ENCODE measurements around the gene TGFBR3.

The TGFBR3 gene

DNA sequence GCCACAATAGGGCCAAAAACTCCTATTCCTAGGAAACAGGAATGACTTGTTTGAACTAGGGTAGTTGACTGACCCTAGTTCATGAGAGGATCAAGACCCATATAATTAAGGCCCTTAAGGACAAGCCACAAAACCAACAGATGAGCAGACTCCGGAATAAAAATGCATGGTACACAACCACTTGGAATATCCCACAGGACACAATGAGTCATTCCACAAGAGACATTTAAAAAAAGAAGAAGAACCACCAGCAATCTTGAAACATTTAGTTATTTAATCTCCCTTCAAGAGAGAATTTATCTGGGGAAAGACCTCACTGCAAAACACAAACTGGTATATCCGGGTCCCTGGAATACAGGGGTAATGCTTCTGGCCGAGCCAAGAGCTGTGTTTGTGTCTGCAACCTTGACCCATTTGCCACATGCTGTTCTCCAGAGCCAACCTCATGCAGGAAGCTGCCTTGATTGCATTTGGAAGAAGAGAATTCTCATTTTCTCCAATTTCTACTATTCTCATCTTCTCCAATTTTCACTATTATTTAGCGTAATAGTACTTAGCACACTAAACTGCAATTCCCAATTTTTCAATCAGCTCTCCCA is 135.5 kb downstream of the TGFBR3 start:
- no peak for DNase-seq

DNA sequence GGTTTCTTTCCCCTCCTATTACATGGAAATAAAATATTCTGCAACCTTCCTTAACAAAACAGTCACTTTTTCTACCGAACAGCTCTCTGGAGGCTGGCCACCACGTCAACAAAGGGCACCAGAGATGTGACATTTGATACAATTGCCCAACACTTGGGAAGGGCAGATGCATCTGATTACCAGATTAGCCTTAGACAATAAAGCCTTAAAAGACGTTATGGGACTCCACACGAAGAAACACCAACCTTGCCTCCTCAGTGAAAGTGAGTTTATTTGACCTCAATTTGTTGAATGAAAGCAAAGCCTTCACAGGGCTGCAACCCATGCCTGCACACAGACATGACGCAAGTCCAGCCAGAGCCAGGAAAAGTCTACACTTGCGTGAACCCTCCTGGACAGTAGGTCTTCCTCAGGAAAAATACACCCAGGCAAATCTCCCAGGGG is 136.1 kb downstream of the TGFBR3 start:
- no peak for DNase-seq

DNA sequence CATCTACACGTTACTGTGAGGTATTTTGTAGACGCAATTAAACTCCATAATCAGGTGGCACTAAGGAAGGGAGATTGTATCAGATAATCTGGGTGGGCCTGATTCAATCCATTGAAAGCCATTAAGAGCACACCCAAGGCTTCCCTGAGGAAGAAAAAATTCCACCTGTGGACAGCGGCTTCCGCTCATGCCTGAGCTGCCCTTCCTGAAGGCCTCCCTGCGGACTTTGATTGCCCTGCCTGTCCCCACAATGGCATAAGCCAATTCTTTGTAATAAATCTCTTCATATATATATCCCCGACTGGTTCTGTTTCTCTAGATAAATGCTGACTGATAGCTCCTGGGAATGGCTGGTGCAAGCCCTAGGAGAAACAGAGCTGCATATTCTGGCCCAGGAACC is 138.3 kb downstream of the TGFBR3 start:
- DNase-seq = no peak

DNA sequence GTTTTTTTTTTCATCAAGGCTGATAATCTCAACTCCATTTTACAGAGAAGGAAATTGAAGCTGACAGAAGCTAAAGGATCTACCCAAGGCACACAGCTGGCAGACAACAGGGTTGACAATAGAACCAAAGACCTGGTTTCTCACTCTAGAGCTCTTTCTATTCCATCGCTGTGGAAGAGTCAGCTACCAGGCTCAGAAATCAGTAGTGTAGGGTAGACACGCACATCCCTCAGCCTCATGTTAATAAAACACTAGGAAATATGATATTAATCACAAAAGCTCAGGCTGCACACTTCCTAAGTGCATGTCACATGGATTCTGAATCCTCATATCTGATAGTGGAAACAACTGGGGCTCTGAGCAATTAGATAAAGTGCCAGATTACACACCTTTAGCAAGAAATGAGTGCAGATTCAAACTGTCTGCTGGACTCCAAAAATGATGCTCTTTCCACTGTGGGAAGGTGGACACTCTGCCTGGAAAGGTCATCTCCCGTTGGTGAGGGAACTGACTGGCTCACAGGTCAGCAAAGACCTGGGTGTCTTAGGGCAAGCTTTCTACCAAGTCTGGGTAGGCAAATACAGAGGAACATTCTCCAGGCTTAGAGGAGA is 139.1 kb downstream of the TGFBR3 start:
- DNase-seq = no peak

DNA sequence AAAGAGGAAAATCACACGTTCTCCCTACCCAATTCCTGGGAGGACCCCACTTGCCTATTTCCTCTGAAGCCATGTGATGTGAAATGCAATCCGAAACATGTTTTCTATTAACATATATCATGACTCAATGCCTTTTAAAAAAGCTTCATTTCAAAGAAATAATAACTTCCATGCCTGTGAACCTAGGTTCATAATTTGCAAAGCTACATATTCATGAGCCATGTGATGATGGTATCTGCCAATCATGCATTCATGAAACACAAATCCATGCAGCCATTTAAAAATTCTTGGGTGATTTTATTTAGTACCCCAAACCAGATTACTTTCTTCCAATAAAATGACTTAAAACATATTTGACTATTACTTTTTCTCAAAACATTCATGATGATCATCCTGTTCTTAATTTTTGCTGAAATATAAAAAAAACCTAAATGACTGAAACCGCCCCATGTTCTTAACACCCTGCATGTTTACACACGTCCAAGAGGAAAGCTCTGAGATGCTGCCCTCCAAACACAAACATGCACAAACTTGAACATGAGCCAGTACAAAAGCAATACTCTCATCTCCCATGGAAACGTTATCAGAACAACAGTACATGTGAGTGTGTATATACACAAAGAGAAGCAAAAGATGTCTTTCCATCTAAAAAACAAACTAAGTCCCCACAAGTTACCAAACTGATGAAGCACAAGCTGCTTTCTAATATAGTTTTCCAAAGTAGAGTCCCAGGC is 140.1 kb downstream of the TGFBR3 start:
- no peak for DNase-seq

DNA sequence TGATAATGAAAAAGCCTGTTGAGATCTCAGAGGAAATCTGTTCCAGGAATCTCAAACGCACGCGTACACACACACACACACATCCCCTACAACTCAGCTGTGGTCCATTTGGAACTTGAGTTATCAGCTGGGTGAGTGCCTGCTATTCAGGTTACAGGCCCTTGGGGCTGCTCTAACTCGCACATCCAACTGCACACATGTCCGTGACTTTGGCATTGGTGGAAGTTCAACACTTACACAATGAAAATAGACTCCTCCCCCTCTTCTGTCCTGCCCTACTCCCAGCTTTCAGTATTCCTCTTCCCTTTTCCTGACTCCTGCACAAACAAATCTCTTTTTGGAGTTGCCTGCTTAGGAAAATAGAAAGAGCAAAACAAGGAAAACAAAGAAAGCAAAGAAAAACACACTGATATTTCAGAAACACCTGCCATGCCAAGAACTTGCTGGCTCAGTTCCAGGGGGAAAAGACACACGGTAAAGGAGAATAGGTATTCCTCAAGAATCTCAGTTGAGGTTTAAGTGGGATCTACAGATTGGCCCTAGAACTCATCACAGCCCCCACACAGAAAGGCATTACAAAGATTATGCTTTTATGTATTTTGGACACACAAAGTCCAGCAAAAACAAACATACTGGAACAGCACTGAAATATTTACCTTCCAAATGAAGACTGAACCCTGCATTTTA is 140.9 kb downstream of the TGFBR3 start:
- no peak for DNase-seq

DNA sequence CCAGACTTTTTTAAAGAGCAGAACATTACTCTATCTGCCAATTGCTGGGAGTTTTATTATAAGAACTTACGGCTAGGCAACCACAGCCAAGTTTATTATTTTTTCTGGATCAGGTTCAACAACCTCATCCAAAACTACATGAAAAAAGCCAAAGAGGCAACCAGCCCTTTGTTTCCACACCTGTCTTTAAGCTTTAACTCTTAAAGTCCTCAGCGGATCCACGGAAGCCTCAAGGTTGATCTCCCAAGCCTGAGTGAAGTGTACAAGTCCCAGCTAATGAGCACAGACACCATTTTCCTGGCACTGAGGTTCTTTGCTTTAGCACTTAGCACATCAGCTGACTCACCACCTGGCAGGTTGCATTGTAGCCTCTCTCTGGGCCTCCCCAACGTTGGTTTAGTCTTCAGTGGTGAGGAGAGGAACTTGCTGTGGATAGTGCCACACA is 143.1 kb downstream of the TGFBR3 start:
- no peak for DNase-seq

DNA sequence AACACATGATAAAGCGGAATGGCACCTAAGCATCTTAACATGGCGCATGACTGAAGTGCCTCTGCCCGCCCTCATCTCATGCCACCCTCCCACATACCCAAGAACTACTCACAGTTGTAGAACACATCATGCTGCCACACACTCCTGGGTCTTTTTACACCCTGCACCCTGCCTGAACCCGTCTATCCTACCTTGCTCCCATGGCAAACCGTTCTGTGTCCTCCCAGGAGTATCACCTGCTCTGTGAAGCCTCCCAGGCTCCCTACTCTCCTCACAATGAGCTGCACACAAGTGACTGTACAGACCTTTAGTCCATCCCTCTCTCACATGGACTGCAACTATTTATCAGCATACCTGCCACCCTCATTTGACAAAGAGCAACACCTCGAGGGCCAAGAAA is 144.0 kb downstream of the TGFBR3 start:
- no peak for DNase-seq

DNA sequence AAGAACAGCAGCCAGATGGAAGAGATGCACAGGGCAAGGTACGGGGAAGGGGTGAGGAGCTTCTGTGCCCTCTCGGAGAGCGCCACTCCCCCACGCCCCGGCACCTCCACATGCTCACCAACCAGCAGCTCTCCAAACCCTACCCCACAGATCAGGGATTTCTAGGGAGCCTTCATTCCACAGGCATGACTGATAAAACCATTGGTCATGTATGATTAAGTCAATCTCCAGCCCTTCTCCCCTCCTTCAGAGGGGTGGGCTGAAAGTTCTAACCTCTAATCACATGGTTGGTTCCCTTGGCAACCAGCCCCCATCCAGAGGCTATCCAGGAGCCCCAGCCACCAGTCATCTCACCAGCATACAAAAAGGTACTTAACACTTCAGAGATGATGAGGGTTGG is 144.7 kb downstream of the TGFBR3 start:
- DNase-seq = no peak

DNA sequence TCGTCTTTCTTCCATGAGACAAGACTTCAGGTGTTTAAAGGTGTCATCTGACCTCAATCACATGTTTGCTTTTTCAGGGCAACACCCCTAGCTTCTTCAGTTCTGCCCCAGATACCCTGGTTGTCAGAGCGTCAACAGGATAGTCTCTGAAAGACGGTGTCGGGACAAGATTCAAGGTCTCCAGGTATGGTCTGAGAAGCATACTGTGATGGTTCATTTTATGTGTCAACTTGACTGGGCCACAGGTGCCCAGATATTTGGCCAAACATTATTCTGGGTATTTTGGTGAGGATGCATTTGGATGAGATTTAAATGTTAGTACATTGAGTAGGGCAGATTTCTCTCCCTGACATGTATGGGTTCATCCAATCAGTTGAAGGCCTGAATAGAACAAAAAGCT is 148.3 kb downstream of the TGFBR3 start:
- DNase-seq = no peak

DNA sequence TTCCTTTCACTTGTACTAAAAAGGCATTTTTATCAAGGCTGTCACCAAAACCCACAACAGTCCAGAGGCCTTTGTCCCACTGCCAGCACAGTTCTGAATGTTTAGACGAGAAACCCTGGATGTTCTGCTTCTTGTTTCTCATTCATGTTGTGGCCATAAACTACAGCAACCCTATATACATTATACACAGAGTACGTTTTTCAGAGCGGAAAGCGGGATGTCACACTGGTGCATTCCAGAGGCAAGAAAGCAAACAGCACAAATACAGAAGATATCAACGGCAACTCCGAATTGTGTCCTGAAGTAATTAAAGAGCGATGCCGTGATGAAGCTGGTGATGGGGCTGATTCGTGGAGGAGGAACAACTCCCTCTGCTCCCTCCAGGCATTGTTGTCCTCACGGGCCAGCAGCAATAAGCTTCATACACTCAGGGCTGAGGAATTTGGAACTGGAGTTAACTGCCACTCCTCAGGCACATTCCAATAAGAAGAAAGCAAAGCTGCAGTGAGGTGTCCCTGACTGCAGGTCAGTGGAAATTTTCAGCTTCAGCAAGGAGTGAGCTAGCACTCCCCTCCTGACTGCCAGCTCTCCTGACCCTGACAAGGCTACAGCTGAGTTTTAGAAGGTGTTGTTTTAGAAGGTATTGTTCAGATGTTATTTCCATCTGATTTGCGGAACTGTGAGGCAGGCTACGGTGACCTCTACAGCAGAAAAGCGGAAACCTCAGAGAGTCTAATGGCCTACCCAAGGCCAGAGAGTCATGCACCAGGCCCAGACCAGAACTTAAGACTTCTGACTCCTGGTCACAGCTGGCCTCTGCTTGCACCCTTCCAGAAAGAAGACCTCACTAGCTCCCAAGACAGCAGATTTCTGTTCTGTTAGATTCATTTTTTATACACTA is 149.0 kb downstream of the TGFBR3 start:
- DNase-seq = no peak

DNA sequence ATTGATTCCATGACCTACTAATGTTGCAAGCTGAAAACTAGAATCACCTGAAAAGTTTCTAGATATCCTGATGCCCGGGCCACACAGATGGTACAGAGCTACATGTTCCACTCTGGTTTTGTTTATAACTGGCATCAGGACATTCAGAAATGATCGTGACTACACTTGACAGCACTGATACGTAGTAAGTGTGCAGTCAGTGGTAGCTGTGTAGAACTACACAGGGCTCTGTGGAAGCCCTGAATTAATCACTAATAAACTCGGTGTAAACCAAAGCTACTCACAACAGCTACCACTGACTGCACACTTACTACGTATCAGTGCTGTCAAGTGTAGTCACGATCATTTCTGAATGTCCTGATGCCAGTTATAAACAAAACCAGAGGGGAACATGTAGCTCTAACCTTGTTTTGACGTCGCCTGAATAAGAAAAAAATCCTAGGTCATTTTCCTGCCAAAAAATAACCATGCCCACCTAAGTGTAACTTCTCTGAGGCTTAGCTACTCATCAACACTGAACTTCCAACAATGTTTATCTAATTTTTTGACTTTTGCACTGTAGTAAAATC is 149.7 kb downstream of the TGFBR3 start:
- DNase-seq = no peak

DNA sequence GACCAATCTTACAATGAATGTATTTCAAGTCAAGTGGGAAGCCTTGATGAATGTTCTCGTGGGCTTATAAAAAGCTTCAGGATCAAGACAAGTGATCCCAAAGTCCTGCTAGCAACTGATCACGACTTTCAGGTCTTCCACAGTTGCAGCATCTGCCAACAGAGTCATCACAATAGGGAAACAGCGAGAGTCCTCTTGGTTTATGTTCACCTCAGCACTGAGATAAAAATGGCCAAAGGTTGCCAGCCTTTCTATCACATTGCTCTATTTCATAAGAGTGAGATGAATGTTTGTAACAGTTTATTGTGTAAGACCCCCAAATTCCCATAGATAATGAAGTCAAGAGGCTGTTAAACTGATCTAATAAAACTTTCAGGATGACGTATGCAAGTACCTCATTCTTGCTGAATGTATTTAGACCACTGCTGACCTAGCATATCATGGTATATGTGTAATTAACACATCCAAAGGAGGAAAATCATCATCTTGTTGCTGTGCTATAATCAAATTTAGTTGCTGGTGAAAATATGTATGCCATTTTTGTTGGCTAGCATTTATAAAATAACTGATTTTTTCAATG is 150.6 kb downstream of the TGFBR3 start:
- no peak for DNase-seq

DNA sequence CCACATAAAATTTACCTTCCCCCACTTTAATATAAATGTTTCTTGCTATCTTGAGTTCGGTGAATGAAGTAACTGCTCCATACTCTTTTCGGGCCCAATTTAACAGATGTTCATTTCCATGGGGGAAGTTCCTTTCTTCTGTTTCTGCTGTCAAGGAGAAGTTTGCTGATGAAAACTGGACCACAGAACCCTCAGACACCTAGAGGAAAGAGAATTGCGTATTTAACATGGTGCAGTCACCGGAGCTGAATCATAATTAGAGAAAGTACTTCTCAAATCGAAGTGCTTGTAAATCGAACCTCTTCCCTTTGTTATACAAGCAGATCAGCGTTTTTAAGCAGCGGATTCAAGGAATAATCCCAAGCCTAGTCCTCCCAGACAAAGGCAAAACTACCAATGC is 151.2 kb downstream of the TGFBR3 start:
- DNase-seq = no peak

DNA sequence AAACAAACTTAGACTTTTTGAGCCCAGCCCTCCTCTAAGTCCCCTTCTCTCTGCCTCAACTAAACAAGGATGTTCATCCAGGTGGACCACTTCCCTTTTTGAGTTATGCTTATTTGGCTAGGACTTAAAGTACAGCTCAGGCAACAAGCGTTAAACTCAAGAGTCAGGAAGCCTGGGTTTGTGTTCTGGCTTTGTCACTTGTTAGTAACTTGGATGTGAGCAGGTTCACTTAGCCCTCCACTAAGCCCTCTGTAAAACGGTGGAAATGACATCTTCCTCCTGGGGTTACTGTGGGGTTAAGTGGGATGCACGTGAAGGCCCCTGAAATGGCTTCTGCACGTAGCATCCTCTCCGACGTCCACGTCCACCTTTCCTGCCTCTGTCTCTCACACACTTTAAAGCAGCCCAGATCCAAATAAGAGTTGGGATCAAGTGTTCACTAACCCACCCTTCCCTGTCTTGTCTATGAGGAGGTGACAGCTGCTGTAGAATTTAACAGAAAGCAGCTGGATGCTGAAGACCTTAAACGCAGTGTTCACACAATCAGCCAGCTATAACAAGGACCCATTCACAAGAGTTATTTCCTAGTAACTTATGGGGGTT is 152.7 kb downstream of the TGFBR3 start:
- no peak for DNase-seq

DNA sequence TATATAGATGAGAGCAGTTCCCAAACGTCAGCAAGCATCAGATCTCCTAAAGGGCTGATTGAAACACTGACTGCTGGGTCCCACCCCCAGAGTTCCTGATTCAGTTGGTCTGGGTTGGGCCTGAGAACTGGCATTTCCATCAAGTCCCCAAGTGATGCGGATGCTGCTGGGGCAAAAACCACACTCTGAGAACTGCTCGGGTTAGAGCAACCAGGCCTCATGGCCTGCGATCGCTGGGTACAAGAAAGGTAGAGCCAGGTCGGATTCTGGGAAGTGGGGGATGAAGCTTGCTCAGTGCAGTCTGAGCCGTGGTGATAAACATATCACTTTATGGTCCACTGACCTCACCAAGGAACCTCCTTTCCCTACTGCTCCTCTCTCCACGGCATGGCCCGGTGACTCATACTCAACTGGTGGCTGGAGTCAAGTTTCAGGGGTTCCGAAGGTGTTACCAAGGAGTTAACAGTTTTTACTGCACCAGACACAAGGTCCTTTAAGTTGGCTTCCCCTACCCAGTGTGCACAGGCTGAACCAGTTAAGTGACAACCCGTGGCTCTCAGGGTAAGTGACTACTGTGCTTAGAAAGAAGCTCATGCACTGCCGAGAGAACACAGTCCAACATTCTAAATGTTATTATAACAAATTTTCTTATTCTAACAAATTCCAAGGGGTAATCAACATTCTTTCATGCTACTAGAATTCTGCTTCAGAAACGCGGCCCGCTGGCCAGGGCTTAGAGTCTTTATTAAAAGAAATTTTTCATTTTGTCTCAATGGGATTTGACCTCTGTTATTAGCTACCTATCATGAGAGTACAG is 153.5 kb downstream of the TGFBR3 start:
- DNase-seq = peak; percentile 9

DNA sequence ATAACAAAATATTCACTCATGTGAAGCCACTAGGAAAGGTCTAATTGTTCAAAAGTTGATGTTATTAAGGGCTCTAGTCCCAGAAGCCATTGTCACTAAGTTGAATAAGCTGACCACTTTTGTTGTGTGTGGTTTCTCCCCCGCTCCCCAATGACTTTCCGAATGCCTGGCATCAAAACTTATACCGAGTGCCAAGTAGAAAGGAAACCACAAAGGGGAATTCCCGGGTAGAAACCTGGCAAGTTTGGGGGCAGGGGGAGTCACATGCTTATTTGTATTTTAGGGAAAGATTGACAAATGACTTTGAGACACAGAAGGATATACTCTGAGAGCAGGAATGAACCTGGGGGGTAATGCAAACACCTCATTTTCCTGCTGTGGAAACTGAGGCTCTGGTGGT is 154.1 kb downstream of the TGFBR3 start:
- DNase-seq = no peak

DNA sequence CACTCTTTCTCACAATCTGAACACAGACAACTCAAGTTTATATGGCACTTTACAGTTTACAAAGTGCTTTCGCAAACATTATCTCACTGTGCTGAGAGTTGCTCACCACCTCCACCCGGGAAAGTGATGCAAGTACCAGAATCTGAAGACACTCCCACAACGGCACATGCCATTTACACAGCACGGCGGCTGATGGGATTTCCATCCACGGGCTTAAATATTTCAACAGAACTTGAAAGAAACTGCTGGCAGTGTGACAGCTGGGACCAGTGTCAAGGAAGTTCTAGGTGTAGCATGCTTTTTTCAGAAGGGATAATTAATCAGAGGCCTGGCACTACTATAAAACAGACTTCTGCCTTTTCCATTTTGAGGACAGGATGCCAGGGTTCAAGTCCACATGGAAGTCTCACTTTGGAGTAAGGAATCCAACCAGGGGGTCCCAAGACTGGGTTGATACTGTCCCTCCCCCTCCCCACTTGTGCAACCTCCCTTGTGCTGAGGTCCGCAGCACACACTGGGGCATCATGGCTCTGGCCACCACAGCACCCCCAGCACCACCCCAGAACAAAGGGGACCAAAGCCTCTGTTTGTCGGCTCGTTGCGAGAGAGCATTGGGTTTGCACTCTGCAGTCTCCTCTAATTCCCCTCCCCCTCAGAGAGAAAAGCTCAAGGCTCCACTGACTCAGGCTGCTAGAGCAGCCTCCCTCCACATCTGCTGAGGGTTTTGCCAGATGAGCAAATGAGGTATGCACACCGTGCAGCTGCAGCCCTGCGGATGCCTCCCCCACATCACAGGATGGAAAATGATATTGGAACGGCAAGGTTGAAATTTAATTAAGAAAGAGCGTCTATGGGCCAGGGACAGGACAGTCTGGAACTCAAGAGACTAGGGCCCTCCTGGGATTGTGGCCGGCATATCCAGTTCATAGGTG is 154.9 kb downstream of the TGFBR3 start:
- DNase-seq = no peak

DNA sequence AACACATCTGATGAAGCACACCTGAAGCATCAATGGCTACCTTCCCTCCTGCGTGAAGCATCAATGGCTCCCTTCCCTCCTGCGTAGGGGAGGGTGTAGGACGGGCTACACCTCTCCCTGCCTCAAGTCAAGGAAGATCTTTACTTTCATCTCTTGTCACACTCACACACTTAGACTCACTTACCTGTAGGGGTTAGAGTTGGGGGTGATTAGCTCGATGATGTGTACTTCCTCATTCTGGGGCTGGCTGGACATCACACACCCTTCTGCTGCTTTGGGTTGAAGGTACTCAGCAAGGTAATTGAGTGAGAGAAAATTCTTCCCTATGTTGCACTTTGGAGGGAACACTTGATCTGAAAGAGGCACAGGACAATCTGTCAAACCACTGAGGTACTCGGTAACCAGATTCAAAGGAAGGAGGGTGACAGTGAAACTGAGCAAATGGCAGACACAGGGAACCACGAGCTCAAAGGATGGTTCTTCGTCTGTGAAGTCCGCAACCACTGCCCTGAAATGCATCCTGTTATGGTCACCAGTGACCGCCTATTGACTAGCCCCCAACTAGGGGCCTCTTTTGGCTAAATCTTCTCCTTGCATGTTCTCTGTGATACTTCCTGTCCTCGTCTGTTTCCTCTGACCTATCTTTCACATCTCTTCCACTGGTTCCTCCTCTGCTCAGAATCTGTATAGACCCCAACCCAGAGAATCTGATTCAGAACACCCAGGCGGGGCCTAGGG is 156.2 kb downstream of the TGFBR3 start:
- DNase-seq = no peak
